ENCODE results near the gene ZNF524. TPM values are rescaled to one million over a fixed set of nuclear protein-coding genes. Genes with fewer than 3 reads are reported as not detected.

The ZNF524 gene
- total RNA-seq, 1 experiment from 2014 or later: 26.4 TPM

DNA sequence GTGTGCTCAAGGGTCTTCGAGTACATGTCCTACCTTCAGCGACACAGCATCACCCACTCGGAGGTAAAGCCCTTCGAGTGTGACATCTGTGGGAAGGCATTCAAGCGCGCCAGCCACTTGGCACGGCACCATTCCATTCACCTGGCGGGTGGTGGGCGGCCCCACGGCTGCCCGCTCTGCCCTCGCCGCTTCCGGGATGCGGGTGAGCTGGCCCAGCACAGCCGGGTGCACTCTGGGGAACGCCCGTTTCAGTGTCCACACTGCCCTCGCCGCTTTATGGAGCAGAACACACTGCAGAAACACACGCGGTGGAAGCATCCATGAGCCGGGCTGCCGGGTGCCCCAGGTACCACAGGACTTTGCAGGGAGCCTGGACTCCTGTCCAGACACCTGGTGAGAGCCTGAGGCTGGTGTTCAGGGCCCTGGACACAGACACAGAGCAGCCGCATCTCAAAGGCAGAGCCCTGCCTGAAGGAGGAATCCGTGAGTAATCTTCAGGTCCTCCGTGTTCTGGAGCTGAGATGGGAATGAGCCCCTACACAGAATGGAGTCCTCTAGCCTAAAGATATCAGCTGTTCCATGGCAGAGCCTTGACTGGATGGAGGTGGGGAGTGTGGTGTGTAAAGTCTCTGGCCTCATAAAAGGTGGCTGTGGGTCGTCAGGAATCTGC, 44.9 kb downstream of the ZNF524 start:
- in situ Hi-C loops (cut with HindIII; ENCODE audit: low pct_unique_long_range_greater_than_20kb, low sequenced_read_pairs) (no loop called here), intact Hi-C loops (cut with micrococcal nuclease; ENCODE audit: unreplicated experiment) (no loop called here)
- Histone ChIP-seq H3K27ac (ENCODE audit: low read length) (peak overlapping the region; percentile 96), H3K4me3 (ENCODE audit: low read depth in 2 of 2, low read length in 2 of 2) (peak overlapping the region; percentile 63 to 93), H3K27me3 (ENCODE audit: control insufficient read depth, insufficient read depth, low read length) (no peaks in the 10 kb centered on the region), H3K36me3 (ENCODE audit: control insufficient read depth, insufficient read depth, low read length) (peaks cover 13% of the 10 kb centered on the region), H3K9me3 (ENCODE audit: control insufficient read depth, insufficient read depth, low read depth, low read length) (no peaks in the 10 kb centered on the region), H3K4me1 (ENCODE audit: control insufficient read depth, insufficient read depth, low read length) (peaks cover 50% of the 10 kb centered on the region)
- ATAC-seq (no peak), DNase-seq (ENCODE audit: low read depth, low spot score) (no peak)
- ChIA-PET CTCF (interaction anchor here (0.7 kb wide), 1 partner anchor 119 kb away, joined by 3 read pairs; no protein-coding TSS in a partner anchor), POLR2A (no interaction called here)
- no TSS peak for BruUV-seq (replicated peaks)
- TF ChIP-seq TCF7L2 (IDR thresholded peaks at IDR 0.05; ENCODE audit: low read depth, low read length) (no peak), REST (IDR thresholded peaks at IDR 0.05; ENCODE audit: insufficient read depth in 1 of 2, low read depth in 2 of 2, low read length in 1 of 2) (no peak), SIN3A (IDR thresholded peaks at IDR 0.05; ENCODE audit: borderline replicate concordance, insufficient read depth, low read depth, low read length) (no peak), POLR2AphosphoS5 (IDR thresholded peaks at IDR 0.05; ENCODE audit: low read depth, low read length) (no peak; the same call in 1 of the 2 replicates)
- TF ChIP-seq, protein P1, sequence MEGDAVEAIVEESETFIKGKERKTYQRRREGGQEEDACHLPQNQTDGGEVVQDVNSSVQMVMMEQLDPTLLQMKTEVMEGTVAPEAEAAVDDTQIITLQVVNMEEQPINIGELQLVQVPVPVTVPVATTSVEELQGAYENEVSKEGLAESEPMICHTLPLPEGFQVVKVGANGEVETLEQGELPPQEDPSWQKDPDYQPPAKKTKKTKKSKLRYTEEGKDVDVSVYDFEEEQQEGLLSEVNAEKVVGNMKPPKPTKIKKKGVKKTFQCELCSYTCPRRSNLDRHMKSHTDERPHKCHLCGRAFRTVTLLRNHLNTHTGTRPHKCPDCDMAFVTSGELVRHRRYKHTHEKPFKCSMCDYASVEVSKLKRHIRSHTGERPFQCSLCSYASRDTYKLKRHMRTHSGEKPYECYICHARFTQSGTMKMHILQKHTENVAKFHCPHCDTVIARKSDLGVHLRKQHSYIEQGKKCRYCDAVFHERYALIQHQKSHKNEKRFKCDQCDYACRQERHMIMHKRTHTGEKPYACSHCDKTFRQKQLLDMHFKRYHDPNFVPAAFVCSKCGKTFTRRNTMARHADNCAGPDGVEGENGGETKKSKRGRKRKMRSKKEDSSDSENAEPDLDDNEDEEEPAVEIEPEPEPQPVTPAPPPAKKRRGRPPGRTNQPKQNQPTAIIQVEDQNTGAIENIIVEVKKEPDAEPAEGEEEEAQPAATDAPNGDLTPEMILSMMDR (IDR thresholded peaks at IDR 0.05): no peak

DNA sequence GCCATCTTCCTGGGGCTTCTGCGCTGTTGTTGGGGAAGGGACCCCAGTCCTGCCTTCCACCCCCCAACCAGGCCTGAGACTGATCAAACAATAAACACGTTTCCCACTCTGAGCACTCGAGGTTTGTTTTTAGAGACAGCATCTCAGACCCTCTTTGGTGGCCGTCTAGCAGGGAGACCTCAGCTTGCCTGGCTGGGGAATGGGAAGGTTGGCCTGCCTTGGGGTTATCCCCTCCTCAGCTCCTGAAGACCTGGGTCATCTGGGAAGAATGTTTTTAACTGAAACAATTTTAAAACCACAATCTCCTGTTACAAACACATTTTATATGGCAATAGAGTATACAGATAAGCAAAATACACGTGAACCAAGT, 45.4 kb downstream of the ZNF524 start:
- POLR2A ChIA-PET: no interaction called here
- in situ Hi-C loops (cut with HindIII; ENCODE audit: low pct_unique_long_range_greater_than_20kb, low sequenced_read_pairs): no loop called here
- DNase-seq (ENCODE audit: low read depth, low spot score): no peak
- TF ChIP-seq REST (IDR thresholded peaks at IDR 0.05; ENCODE audit: insufficient read depth in 1 of 2, low read depth in 2 of 2, low read length in 1 of 2): no peak
- TF ChIP-seq TCF7L2 (IDR thresholded peaks at IDR 0.05; ENCODE audit: low read depth, low read length): no peak
- TF ChIP-seq, protein P1 (IDR thresholded peaks at IDR 0.05): no peak
- peak; percentile 45; the same call in 1 of the 2 replicates for TF ChIP-seq POLR2AphosphoS5 (IDR thresholded peaks at IDR 0.05; ENCODE audit: low read depth, low read length)
- no peak for TF ChIP-seq SIN3A (IDR thresholded peaks at IDR 0.05; ENCODE audit: borderline replicate concordance, insufficient read depth, low read depth, low read length)
- Histone ChIP-seq H3K4me1 (ENCODE audit: control insufficient read depth, insufficient read depth, low read length) (peaks cover 45% of the 10 kb centered on the region), H3K4me3 (ENCODE audit: low read depth in 2 of 2, low read length in 2 of 2) (peak overlapping the region; percentile 63 to 93; a peak in 2 of 4 replicates), H3K27ac (ENCODE audit: low read length) (peak overlapping the region; percentile 96), H3K27me3 (ENCODE audit: control insufficient read depth, insufficient read depth, low read length) (no peaks in the 10 kb centered on the region), H3K36me3 (ENCODE audit: control insufficient read depth, insufficient read depth, low read length) (peaks cover 13% of the 10 kb centered on the region), H3K9me3 (ENCODE audit: control insufficient read depth, insufficient read depth, low read depth, low read length) (no peaks in the 10 kb centered on the region)
- intact Hi-C loops (cut with micrococcal nuclease; ENCODE audit: unreplicated experiment): no loop called here
- BruUV-seq (replicated peaks): no TSS peak
- ATAC-seq: no peak
- CTCF ChIA-PET: interaction anchor here (0.7 kb wide), 1 partner anchor 120 kb away, joined by 3 read pairs; no protein-coding TSS in a partner anchor

All from Panc1 (cell line).